ENCODE data around the gene SLC7A11.

The SLC7A11 gene

GRCh38 chr4:138205531-138206233 lies 36.5 kb downstream of the SLC7A11 start:
- DNase-seq (ENCODE audit: low spot score) = no peak

GRCh38 chr4:138204507-138204906 lies 37.6 kb downstream of the SLC7A11 start:
- DNase-seq (ENCODE audit: low spot score) = peak; percentile 5

- no peak for DNase-seq (ENCODE audit: low spot score)
Measured at GRCh38 chr4:138202686-138203085, 39.5 kb downstream of the SLC7A11 start.

DNA sequence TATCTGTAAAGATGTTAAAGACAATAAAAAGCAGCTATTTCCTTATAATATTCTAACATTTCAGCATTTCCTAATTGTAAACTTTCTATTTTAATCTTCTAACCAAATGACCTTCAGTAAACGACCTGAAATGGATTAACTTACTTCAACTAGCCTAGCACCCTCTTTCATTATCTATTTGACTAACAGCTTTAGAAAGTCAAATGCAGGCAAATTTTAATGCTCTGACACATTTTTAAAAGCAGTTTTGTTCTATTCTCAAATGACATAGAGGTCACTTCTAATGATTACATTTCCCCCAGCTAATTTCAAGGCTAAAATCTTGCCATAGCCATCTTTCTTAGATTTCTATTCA lies 41.9 kb downstream of the SLC7A11 start:
- no peak for DNase-seq (ENCODE audit: low spot score)

- DNase-seq (ENCODE audit: low spot score) = peak; percentile 8
Measured at GRCh38 chr4:138199568-138200235, 42.4 kb downstream of the SLC7A11 start.

DNA sequence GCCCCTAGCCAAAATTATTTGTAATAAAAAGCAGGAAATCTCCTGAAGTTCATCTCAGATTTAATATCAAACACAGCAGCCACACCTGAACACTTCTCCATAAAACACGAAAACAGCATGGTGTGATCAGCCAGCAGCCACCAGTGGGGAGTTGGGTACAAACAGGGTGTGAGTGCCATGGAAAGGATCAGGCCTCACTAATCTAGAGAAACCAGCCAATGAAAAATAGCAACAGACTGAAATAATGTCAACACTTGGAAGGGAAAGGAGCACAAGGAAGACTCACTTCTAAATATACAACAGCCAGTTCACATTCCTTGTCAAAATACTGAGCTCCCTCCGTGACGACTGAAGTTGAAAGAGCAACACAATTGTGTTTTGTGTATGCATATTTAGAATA lies 46.0 kb downstream of the SLC7A11 start:
- no peak for DNase-seq (ENCODE audit: low spot score)

DNA sequence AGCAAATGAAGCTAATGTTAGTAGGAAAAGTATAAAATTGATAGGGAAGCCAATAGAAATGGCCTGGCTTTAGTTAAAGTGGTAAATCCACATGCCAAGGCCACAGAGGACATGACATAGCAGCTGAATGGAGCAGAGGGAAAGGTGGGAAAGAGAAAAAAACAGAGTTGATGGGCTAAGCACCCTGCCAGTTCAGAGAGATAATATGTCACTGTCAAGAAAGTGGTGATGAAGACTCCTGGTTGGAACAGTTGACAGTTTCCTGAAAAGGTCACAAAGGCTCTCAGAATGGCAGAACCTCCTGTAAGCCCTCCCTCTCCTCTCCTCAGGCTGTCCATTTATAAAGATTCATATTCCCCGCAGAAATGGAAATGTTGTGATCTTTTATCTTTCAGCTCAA lies 48.2 kb downstream of the SLC7A11 start:
- no peak for DNase-seq (ENCODE audit: low spot score)

GRCh38 chr4:138192113-138192512 lies 50.0 kb downstream of the SLC7A11 start:
- DNase-seq (ENCODE audit: low spot score) = no peak

GRCh38 chr4:138190452-138190858 lies 51.7 kb downstream of the SLC7A11 start:
- DNase-seq (ENCODE audit: low spot score) = no peak

DNA sequence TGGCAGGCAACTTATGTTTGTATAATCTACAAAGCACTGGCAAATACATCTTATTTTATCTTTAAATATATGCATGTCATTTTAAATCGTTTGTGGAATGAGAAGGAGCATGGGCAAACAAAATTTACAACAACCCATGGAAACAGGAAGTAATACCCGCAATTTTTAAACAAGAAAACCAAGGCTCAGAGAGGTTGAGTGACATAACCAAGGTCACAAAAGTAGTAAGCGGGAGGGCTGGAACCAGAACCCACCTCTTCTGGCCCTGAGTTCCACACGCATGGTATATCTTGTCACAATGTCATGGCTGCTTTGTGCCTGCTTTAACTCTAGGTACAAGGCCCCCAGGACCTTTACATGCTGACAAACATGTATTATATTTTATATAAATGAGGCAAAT lies 52.9 kb downstream of the SLC7A11 start:
- DNase-seq (ENCODE audit: low spot score) = no peak

DNA sequence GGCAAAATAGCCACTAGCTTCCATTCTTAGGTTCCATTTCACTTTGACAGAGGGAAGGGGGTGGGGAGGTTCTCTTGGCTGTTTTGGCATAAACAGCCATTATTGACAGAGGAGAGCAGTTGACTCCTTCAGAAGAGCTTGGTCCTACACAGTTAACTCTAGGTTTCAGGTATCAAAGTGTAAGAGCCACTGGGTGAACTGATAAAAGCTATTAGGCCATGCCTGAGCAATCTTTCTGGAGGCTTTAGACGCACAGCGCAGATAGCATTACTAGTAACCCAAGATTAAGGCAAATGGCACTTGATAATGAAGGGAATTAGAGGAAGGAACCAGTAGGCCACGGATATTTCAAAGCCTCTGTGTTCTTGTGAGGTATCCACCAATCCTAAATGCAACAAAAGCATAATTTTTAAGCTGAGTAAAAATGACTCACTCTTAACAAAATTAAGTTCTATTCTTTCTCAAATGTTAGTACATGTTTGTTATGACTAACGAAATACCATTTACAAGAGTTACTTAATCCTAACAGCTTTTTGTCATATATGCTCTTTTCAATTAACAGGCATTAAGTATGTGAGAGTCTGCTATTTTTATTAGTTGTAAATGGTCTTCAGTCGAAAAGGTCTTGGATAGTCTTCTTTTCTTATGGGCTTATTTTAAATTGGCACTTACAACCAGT lies 53.6 kb downstream of the SLC7A11 start:
- DNase-seq (ENCODE audit: low spot score) = no peak

DNA sequence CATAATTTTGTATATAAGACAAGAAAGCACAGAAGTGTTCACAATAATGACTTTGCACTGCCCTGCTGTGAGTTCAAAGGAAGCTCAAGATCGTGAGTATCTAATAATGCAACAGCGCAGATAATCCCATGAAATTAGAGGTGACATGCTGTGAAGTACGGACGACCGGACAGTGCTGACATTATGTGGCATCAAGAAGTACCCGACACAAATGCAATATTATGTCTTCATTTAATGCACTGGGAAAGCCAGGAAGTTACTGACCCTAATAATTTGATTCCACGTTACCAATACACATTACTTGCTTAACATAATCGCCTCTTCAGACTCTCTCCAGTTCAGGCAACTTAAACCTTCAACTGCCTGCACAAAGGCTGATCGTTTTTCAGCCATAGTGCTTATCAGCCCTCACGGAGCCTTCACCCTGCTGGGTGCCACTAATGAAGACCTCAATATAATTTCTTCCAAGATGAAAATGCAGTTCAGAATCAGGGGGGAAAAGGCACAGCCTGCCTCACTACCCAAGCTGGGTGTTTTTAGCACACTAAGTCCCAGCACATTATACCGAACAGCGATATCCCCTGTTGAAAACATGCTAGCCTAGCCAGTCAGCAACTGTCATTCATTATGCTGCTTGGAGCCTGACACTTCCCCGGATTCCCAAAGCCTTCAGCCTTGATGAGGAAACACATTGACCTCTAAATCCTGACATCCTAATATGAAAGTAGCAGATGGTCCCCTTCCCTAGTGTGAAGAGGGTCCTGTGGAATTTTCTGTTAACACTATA lies 56.1 kb downstream of the SLC7A11 start:
- DNase-seq (ENCODE audit: low spot score) = no peak

GRCh38 chr4:138184886-138185285 lies 57.3 kb downstream of the SLC7A11 start:
- no peak for DNase-seq (ENCODE audit: low spot score)

- no peak for DNase-seq (ENCODE audit: low spot score)
Measured at GRCh38 chr4:138182838-138183426, 59.2 kb downstream of the SLC7A11 start.

DNA sequence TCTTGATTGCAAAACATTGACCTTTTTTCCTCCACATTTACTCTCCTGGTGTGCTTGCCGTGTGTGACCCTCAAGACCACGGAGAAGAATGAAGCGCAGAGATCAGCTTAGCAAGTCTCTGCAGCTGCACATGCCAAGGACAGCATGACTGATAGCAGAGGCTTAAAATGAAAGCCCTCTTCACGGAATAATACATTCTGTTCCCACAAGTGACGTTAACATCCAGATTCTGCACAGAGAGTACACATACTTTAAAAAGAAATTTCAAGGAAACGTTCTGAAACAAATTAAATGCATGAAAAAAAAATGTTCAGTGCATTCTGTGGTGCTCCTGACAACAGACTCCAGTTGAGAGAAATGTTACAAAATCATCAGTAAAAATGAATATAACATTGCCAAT lies 60.9 kb downstream of the SLC7A11 start:
- no peak for DNase-seq (ENCODE audit: low spot score)

DNA sequence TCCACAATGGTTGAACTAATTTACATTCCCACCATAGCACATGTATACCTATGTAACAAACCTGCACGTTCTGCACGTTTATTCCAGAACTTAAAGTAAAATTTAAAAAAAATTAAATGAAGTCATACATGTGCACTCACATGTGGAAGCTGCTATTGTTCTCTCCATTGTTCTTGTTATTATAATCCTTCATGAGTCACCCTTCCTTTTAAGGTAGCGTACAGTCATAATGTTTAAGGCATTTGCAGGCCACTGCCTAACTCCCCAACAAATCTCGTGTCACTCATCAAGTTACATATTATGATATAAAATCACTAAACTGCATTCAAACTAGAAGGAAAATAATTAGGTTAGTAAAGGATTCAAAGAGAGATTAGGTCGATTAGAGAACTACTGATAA lies 63.6 kb downstream of the SLC7A11 start:
- no peak for DNase-seq (ENCODE audit: low spot score)

- DNase-seq (ENCODE audit: low spot score) = no peak
Measured at GRCh38 chr4:138177278-138177968, 64.7 kb downstream of the SLC7A11 start.

DNA sequence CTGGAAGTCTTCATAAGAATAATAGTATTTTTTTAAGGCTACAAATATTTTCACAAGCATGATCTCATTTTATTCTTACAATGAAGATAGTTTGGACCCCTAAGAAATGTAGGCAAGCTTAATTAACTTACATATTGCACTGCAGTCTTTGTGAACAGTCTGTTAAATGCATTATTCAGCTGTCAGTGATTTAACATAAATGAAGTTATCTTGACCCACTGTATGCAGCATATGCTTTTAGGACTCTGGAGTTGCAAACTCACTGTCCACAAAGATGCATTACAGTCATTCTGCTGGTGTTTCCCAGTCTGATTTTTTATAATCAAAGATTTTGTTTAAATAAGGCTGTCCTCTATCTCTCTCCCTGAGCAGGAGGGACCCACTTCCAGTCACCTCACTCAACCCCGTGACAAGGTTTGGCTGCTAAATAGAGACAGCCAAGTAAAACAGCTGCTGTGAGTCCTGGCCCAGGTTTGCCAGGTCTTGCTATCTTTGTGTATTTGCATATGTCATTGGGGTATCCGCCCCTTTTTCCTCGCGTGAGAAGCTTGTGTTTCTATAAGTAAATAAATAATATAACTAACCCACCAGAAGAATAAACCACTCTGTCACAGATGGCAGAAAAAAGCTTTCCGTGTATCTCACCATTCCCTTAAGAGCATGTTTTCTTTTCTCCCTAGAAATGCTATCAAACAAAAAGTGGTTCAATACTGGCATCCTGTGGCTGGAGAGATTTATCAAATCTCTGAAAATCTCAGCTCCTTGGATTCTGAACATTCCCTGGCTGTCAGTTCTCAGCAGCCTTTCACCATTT lies 67.0 kb downstream of the SLC7A11 start:
- no peak for DNase-seq (ENCODE audit: low spot score)

DNA sequence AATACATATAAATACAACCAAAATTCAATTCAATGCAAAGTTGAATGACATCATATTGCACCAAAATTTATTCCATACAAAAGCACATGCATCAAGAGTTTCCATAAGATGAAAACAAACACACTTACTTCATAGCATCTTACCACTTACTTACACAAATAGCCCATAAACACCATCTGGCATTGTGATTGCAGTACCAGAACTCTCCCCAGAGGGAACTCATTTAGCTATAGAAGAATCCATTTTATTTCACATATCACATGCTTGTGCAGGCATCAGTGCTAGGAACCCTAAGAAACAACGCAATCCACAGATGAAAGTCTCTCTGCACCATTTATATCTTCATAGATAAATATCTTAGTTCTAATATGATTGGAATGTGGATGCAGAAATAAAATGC lies 77.9 kb downstream of the SLC7A11 start:
- no peak for DNase-seq (ENCODE audit: low spot score)

- DNase-seq (ENCODE audit: low spot score) = no peak
Measured at GRCh38 chr4:138163171-138163570, 79.0 kb downstream of the SLC7A11 start.

GRCh38 chr4:138162259-138162658 lies 79.9 kb downstream of the SLC7A11 start:
- DNase-seq (ENCODE audit: low spot score) = no peak
